GM18507 (cell line): ENCODE measurements around the gene HLA-DOB.

Experiments
- DNase-seq: peaks from one replicate; pipeline ENCODE4 v3.0.0; 2011; ENCODE audit warnings: low read depth; ENCODE audit not compliant: insufficient read length; ENCODE audit errors: extremely low spot score
- FAIRE-seq: peaks from 2 replicates; lab custom pipeline; 2011; peaks lifted over from hg19 to GRCh38; lab: Jason Lieb, UNC

HLA-DOB gene

DNA sequence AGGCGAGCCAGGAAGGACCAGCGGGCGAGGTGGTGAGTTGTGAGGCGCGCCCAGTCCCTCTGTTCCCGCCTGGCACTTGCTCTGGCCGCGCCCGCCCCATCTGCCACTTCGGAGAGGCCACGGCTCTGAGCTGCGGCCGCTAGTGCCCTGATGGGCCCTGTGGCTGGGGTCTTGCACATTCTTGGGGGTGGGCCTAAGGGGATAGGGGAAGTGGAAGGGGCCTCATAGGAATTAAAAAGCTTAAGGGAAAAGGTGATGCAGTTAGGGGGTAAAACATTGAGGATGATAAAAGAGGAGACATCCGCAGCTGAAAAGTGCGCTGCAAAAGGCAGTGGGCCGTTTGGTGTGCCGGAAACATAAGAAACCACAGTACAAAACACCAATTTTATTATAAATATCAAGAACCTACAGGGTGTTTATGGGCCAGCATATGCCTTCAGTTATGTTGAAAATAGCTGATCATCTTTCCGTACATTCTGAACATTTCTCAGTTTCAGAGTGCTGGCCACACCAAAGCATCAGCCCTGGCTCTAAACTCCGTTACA is 28.1 kb upstream of the HLA-DOB start:
- DNase-seq = no peak
- FAIRE-seq = no peak

DNA sequence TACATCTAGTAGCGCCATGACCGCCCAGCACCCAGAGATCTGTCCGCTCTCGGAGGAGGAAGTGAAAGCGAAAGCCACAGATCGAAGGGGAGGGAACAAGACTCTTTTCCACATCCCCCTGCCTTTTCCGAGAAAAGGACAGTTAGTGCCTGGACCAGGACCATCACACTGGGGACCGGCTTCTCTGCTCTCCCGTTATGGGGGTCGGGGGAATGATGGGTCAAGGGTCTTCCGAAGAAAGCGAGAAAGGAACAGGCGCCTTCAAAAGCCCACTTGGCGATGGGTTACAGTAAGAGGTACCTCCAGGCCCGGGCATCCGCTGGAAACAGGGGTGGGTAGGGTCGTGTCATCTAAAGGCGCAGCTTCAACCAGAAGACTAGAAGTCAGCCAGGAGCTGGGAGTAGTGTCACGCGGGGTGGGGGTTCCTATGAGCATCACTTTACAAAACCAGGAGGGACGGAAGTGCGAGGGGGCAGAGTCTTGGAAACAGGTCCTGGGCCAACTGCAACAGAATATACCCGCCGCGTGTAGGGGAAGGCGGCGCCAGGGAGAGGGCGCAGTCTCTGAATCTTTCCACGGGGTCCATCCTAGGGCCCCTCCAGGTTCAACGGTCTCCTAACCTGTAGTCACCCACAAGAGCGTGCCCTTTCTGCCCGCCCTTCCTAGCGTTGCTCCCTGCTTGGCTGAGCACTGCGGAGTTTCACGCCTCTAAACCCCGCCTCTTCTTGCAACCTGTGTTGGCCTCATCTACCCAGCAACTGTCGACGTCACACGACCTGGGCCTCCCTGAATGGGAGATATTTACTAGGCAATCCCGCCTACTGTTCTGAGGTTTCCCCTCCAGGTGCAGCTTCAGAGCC is 27.4 kb upstream of the HLA-DOB start, which contains the start of gene PSMB8:
PSMB8 (minus strand) TSS at position 69 of the 860 bp plus-strand sequence; CDS start at position 18, 51 bp downstream.
- peak; percentile 99 for FAIRE-seq
- DNase-seq = peak; percentile 79

DNA sequence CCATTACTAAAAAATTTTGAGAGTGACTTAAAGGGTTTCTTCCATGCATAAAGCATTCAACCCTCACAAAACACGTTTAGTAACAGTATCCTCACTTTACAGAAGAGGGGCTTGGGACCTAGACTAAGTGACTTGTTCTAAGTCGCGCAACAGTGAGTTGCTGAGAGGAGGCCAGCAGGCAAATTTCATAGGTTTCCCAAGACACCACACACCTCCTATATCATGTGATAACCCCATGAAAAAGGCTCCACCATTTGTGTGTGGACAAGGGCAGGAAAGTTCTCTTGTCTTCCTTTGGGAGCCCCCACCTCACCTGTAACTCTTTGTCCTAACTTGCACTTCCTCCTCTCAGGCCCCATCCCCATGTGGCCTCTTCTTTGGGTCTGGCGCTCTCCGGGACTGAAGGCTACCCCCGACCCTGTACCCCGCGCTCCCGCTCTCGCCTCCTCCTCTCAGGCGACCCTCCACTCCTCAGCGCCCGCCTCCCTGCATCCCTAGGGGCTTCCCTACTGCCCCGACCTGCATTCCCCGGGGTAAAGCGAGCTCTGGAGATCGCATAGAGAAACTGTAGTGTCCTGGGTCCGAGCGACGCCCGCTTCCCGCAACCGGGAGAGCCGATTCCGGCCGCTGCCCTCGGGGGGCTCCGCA is 26.7 kb upstream of the HLA-DOB start:
- FAIRE-seq = peak; percentile 29
- DNase-seq = no peak

DNA sequence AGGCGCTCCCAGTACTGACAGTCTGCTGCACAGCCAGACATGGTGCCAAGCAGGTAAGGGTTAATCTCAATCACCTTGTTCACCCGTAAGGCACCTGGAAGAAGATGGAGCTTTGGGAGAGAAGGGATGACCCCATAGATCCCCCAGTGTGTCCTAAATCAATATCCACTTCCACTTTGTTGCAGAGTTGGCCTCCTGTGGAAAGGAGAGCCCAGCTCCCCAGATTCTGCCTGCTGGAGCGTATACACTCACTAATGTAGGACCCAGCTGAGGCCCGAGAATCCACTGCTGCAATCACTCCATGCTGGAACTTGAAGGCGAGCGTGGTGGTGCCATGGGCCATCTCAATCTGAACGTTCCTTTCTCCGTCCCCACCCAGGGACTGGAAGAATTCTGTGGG is 25.9 kb upstream of the HLA-DOB start:
- DNase-seq = no peak
- FAIRE-seq = peak; percentile 38

DNA sequence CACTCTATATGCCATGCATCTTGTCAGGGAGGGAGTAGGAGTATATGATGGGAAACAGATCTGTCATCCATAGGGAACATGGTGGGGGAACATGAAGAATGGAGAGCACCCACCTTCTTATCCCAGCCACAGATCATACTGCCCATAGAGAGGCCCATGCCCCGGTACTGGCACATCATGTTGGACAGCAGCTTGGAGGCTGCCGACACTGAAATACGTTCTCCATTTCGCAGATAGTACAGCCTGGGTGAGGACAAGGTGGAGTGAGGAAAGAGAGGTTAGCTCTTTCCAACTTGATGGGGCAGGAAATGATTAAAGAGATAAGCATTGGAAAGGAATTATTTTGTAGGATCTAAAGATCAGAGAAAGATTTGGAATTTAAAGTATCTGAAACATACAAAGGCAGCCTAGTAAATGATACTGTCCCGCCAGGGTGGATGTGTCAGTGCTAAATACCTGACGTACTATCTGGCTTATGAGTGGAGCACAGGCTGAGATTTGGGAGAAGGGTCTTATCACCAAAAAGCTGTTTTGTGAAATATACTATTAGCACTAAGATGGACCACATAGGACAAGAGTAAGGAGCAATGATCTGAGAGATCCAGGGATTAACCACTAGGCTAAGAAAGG is 25.3 kb upstream of the HLA-DOB start:
- DNase-seq (no peak), FAIRE-seq (no peak)

DNA sequence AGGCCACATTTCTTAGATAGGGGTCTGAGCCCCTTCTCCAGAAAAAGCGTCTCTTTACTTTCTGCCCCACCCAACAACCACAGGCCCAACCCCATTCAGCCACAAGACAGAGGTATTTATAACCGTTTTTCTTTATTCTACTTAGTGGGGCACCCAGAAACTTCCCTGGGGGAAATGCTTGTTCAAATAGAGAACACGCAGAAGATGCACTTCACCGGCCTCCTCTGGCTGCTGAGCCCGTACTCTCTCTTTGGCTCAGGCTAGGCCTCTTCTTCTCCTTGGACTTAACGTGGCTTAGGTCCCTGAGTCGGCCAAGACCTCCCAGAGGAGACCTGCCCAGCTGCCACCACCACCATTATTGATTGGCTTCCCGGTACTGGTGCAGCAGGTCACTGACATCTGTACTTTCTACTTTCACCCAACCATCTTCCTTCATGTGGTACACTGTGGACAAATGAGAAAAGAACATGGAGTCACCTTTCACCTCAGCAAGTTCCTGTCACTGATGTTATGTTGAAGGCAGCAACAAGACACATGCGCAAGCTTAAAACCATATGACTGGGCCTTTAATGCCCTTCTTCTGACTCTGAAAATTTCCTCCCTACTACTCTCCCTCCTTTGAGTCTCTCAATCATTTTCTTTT is 23.9 kb upstream of the HLA-DOB start:
- FAIRE-seq (peak; percentile 81), DNase-seq (no peak)

DNA sequence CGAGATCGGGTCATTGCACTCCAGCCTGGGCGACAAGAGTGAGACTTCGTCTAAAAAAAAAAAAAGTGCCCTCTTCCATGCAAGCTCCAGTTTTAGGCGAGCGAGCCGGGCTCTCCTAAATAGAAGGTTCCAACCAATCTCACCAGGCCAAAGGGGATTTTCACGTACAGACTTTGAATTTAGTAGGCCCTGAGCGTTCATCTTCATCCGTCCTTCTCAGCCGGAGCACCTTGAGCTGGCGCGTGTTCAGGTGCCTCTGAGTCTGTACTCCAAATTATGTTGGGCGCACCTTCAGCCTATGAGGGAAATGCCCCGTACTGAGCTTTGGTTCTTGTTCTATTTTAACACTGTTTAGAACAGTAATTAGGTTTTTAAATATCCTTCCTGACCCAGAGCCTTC is 22.6 kb upstream of the HLA-DOB start:
- DNase-seq (no peak), FAIRE-seq (no peak)

DNA sequence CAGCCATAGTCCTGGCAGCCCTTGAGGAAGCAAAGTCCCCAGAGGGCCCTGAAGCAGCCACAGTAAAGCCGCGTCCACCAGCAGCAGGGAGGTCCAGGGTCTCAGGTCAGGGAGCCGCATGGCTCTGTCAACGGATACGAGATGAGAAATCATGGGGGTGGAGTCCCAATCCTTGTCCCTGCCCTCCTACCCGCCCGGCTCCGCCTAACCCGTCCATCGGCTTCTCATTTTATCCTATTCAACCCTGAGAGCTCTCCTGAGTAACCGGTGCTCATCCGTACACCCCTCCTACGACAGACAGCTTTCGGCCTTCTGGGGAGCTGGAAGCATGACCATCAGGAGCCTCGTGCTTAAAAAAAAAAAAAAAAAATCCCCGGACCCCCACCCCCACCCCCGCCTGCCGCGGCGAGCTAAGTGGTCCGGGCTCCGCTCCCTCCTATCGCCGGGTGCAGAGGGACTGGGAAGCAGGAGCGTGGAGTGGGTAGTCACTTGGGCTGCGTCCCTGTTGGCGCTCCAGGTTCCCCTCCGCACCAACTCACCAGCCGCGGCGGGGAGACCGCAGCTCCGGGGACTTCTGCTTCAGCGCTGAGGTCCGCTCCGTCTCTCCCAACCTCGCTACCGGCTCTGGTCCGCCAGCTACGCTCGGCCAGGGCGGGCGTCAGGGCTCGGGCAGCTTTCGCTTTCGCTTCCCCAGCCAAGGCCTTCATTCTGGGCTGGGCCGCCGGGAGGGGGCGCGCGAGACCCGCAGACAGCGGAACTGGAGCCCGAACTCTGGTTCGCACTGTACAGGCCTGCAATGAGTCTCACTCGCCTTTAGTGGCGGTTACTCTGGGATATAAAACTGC is 21.5 kb upstream of the HLA-DOB start, which contains the start of gene TAP2:
TAP2 (minus strand) TSS at position 626 of the 845 bp plus-strand sequence; CDS start at position 120, 506 bp downstream.
- FAIRE-seq = peak; percentile 93
- DNase-seq = peak; percentile 80

DNA sequence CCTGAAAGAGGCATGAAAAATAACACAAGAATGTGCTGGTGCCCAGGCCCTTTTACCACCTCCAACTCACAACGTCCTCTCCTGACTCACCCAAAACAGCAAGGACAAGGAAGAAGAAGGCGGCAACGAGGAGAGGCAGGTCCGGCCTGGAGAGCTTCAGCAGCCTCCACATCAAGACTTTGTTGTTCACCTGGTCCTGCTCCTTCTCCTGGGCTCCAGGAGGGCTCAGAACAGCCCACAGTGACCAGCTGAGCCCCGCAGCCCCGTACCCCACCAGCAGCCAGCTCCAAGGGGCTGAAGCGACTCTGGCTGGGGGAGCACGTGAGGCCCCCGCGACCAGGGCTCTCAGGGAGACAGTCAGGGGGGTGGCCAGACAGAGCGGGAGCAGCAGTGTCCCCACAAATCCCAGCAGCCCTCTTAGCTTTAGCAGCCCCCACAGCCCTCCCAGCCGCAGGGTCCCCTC is 20.9 kb upstream of the HLA-DOB start:
- FAIRE-seq = peak; percentile 55

DNA sequence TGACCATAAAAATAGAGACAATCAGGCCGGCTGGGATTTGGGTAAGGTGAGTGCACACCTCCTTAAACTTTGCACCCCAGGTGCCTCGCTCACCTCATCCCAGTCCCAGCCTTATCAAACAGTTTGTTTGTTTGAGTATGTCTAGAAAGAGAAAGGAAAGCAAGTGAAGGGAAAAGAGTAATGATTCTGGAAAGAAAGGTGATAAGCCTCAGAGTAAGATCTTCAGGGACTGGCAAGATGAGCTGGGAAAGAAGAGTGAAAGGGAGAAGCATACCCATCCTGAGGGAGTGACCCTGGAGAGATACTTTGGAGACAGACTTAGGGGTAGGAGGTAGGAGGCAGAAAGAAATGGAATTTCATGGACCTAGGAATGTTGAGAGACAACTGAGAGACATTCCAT is 20.1 kb upstream of the HLA-DOB start:
- DNase-seq (no peak), FAIRE-seq (no peak)

More for the DNA sequence above, 20.9 kb upstream of the HLA-DOB start:
- no peak for DNase-seq

DNA sequence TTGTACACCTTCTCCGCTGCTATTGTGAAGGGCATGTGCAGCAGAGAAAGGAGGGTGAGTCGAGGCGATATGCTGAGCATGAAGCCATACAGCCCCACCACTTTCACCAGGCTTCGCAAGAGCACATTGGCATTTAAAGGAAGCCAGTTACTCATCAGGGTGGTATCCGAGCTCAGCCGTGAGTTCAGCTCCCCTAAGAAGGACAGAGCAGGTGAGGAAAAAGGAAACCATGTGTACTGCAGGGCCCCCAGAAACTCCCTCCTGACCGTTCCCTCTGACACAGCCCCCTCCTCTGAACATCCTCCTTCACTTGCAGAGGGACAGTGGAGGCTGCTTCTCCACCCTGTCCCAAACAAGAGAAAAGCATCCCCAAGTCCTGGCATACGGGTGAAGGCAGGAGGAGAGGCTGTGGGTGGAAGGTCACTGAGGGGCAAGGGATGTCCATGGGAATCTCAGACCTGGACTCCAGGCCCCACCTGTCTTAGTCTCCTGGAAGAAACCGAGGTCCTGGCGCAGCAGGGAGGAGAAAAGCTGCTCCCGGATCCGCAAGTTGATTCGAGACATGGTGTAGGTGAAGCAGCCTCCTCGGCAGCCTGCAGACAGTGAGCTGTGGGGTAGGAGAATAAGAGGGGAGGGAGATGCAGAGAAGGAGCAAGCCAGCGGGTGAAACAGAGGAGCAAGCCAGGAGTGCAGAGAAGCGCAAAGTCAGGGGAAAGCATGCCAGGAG is 18.5 kb upstream of the HLA-DOB start:
- no peak for FAIRE-seq
- DNase-seq = no peak

DNA sequence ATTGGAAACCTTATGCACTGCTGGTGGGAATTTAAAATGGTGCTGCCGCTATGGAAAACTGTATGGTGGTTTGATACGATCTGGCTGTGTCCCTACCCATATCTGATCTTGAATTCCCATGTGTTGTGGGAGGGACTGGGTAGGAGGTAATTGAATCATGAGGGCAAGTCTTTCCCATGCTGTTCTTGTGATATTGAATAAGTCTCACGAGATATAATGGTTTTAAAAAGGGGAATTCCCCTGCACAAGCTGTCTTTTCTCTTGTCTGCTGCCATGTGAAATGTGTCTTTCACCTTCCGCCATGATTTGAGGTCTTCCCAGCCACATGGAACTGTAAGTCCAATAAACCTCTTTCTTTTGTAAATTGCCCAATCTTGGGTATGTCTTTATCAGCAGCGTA is 16.9 kb upstream of the HLA-DOB start:
- no peak for FAIRE-seq

DNA sequence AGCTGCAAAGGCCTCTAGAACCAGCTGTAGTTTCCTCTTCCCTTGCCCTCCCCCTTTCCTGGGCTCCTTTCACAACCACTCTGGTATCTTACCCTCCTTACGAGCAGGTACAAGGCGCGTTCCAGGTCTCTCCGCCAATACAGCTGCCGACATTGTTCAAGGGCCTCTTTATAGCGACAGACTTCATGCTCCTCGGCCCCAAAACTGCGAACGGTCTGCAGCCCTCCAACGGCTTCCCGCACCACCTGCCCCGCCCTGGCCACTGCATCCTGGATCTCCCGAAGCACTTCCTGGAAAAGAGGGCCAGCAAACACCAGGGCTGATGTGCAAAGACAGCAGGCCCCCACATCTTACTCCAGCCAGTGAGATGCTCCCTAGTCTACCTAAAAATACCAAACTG is 15.7 kb upstream of the HLA-DOB start:
- no peak for DNase-seq
- FAIRE-seq = no peak

More for the DNA sequence above, 16.9 kb upstream of the HLA-DOB start:
- DNase-seq = no peak

DNA sequence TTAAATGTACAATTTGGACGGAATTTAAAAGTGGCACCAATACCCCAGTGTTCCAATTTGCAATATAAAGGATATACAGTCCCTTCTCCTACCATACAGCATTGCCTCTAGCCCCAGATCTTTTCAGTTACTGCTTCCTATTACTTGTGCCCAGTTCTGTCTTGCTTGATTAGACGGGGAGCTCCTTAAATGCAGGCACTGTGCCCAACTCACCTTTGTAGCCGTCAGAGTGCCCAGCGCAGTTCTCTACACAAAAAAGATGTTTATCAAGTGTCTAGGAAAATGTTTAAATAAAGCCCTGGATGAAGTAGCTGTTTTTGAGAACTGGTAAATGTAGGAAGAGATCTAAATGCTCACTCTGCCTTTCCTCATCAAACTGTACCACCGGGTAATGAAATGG is 14.1 kb upstream of the HLA-DOB start:
- DNase-seq = no peak
- no peak for FAIRE-seq

DNA sequence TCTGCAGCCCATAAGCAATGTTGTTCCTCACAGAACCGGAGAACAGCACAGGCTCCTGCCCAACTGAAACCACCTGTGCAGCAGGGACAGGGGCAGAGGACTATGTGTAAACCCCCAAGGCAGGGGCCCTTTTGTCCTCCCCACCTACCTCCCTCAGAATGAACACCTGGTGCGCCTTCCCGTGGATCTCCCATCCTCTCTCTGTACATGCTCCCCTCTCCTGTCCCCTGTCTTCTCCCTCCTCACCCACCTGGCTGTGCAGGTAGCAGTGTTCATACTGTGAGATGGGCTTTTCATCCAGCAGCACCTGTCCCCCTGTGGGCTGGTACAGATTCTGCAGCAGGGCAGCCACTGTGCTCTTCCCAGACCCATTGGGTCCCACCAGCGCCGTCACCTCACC is 13.2 kb upstream of the HLA-DOB start:
- DNase-seq = no peak

DNA sequence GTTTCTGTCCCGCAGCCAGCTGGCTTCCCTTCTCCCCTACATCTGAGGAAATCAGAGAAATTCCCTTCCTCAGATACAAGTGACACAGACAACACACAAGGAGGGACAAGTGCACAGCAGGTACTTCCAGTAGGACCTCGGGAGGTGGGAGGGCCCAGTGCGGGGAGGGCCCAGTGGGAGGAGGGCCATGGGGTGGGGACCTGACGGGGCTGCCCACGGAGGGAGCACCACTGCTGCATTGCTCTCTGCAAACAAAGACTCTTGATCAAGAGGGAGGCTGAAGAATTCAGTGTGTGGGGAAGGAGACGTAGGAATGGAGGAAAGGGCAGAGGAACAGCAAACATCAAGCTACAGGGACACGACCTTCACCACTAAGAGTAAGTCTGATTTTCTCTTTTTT is 12.7 kb upstream of the HLA-DOB start:
- FAIRE-seq = no peak
- no peak for DNase-seq

More for the DNA sequence above, 13.2 kb upstream of the HLA-DOB start:
- no peak for FAIRE-seq

DNA sequence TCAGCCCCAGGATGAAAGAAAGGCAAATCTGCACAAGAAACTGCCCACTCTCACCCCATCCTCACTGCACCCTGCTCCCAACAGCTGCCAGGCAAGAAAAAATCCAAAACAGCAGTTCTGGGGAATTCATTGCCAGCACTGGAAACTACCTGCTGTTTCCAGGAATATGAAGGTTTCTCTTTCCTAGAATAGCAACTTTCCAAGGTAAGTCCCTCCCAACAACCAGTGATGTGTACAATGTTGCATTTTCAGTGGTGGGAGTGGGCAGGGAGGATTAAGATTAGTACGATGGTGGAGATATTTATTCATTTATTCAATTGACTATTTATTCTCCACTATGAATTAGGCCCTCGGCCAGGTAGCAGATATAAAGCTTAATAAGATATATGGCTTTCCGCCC is 10.2 kb upstream of the HLA-DOB start:
- DNase-seq (no peak), FAIRE-seq (no peak)

DNA sequence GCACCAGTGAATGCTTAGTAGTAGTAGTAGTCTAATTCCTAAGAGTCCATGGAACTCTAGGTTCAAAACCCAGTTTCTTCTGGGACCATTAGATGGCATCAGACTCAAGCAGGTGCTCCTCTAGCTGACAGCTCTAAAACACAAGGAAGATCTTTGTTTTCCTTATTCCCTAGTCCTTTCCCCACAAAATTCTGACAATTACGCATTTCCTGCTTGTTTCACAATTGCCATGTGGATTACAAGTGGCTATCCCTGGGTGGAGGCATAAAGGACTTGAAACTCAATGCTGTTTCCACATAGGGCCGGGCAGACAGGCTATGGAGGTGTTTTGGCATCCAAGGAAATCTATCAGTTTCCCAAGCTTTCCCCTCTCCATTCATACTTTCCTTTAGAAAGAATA is 9.2 kb upstream of the HLA-DOB start:
- peak; percentile 66 for FAIRE-seq
- DNase-seq = no peak
